GM18907 (cell line): ENCODE results near the gene S100A10.

Source experiments
- ATAC-seq: cut with Tn5 transposase; IDR thresholded peaks from one replicate; pipeline ENCODE4 v1.9.1; 2021; ENCODE audit warnings: mild to moderate bottlenecking, moderate library complexity; ENCODE audit not compliant: unreplicated experiment

Gene S100A10

GRCh38 chr1:151988405-151988923 lies 5.2 kb downstream of the S100A10 start:
- no peak for ATAC-seq

- no peak for ATAC-seq
Observed at GRCh38 chr1:151986501-151987190, 7.0 kb downstream of the S100A10 start.

GRCh38 chr1:151985768-151986167 lies 7.9 kb downstream of the S100A10 start:
- ATAC-seq = no peak

GRCh38 chr1:151985270-151985669 lies 8.4 kb downstream of the S100A10 start:
- no peak for ATAC-seq

- ATAC-seq = peak; percentile 76
Observed at GRCh38 chr1:151984313-151984956, 9.2 kb downstream of the S100A10 start.

GRCh38 chr1:151982300-151983005 lies 11.2 kb downstream of the S100A10 start:
- ATAC-seq = no peak

GRCh38 chr1:151981178-151981525 lies 12.5 kb downstream of the S100A10 start:
- no peak for ATAC-seq

GRCh38 chr1:151980287-151981177 lies 13.1 kb downstream of the S100A10 start:
- ATAC-seq = no peak

- ATAC-seq = no peak
Observed at GRCh38 chr1:151978922-151979321, 14.7 kb downstream of the S100A10 start.

- no peak for ATAC-seq
Observed at GRCh38 chr1:151977662-151978230, 15.9 kb downstream of the S100A10 start.

- ATAC-seq = no peak
Observed at GRCh38 chr1:151976858-151977257, 16.8 kb downstream of the S100A10 start.

GRCh38 chr1:151976015-151976343 lies 17.7 kb downstream of the S100A10 start:
- ATAC-seq = no peak

- ATAC-seq = no peak
Observed at GRCh38 chr1:151975311-151976014, 18.2 kb downstream of the S100A10 start.

GRCh38 chr1:151972542-151973248 lies 21.0 kb downstream of the S100A10 start:
- no peak for ATAC-seq

- no peak for ATAC-seq
Observed at GRCh38 chr1:151970626-151971025, 23.0 kb downstream of the S100A10 start.

GRCh38 chr1:151970128-151970527 lies 23.5 kb downstream of the S100A10 start:
- ATAC-seq = no peak

GRCh38 chr1:151968791-151969399 lies 24.8 kb downstream of the S100A10 start:
- no peak for ATAC-seq

GRCh38 chr1:151968058-151968457 lies 25.6 kb downstream of the S100A10 start:
- ATAC-seq = no peak

GRCh38 chr1:151967091-151967490 lies 26.6 kb downstream of the S100A10 start:
- ATAC-seq = no peak
